GM21515 (cell line): ENCODE data around the gene SLC49A3.
"Not testable (repeated sequence)": the region's sequence is repeated elsewhere in the genome, so short reads cannot be mapped to it uniquely, and the experiment has no call there.

Experiments
- ATAC-seq: cut with Tn5 transposase; IDR thresholded peaks from one replicate; pipeline ENCODE4 v1.9.1; 2021; ENCODE audit not compliant: unreplicated experiment

The SLC49A3 gene

DNA sequence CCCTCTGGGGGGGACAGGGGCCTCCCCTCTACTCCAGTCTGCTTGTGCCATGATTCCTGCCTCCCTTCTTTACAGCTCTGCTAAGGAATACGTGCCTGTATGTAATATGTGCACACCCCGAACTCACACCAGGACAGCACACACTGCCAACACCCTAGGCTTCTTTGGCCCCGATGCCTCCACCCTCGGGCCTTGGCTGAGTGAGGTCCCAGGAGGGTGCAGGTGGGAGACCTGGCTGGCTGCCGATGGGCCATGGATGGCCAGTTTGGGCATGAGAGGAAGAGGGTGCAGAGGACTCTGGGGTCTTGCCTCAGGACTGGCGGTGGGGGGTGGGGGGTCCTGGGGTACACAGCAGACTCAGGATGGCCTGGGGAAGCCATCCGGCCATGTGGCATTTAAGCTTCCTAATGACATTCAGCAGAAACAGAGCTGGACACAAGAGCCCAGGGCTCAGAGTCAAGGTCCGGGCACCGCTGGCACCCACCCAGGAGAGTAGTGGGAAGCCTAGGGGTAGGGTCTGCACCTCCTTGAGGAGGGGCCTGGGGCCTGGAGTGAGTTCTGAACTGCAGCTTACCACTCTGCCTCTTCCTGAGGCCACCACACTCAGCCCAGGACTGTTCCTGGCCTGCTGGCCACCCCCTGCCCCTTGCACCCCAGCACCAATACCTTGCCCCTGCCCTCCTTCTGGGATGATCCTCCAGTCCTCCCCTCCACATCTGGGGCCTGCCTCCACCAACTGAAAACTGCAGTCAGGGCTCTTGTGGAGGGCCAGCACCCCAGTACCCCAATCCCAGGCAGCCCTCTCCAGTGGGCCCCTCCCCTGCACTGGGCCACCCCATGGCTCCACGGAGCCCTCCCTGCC is 14.6 kb upstream of the SLC49A3 start:
- no peak for ATAC-seq

DNA sequence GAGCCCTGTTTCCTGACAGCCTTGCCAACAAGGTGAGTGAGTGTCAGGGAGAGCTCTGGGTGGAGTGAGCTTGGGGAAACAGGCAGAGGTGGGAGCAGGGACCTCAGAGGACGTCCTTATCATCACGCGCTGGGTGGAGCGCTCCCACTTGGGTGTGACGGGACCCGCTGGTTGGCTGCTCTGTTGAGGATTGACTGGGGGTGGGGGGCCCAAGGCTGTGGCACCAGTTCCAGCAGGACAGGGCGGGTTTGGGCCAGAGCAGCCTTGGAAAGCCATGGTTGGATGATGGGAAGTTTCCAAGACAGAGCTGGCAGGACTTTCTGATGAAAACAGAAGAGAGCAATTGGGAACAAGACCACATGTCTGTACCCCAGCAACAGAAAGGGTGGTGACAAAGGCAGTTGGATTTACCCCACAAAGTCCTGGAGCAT is 13.7 kb upstream of the SLC49A3 start:
- ATAC-seq: no peak

DNA sequence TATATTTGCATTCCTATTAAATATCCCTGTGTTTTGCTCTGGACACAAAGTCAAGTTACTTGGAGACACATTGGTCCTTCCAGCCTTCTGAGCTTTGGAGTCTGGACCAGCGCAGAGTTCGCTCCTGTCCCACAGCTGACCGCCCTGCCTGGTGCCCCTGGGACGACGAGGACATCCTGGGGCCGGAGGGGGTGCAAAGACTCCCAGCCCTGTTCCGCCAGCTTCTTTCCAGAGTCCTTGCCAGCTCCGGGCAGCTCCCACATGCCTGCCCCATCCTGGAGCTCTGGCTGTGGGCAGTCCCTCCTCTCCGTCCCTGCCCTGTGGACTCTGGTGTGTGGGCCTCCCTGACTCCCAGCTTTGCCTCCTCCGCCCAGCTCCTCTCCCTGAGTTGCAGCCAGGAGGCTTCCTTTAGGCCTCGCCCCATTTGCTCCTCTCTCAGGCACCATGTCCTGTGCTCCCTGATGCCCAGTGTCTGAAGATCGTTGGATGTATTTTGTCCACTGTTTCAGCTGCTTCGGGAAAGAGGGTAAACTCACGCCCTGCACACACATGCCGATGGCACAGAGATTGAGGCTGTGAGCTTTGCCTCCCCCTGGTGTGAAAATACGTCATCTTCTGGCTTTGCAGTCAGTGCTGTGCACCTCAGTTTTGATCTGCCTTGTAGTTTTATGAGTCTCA is 11.8 kb upstream of the SLC49A3 start:
- ATAC-seq: no peak

DNA sequence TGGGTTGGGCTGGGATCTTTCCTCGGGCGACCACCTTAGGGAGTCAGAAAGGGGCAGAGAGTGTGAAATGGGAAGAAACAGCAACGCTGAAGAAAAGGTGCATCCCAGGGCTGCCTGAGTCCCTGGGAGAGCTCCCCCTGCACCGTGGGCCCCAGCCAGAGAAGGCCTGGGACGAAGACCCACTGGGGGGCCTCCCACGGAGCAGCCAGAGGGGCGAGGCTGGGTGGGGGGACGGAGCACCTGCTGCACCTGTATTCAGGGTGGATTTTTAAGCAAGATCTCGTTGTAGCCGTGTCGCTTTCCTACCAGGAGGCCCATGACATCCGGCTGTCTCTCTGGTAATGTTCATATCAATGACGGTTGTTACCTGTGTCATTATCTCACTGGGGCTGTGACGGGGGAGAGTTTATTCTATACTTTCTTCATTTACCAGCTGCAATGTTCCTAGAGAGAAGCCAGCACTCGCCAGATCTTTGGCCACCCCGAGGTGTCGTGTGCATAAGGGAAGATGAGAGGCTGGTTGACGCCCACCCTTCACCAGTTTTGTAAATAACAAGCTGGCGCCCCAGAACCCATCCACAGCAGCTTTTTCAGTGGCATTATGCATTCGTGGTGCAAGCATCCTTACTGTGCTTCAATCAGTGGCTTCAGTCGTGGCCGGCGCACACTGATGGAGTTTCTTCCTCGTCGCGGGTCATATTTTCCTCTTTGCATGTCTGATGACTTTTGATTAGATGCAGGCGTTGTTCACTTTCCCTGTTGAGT is 11.0 kb upstream of the SLC49A3 start:
- ATAC-seq: no peak

DNA sequence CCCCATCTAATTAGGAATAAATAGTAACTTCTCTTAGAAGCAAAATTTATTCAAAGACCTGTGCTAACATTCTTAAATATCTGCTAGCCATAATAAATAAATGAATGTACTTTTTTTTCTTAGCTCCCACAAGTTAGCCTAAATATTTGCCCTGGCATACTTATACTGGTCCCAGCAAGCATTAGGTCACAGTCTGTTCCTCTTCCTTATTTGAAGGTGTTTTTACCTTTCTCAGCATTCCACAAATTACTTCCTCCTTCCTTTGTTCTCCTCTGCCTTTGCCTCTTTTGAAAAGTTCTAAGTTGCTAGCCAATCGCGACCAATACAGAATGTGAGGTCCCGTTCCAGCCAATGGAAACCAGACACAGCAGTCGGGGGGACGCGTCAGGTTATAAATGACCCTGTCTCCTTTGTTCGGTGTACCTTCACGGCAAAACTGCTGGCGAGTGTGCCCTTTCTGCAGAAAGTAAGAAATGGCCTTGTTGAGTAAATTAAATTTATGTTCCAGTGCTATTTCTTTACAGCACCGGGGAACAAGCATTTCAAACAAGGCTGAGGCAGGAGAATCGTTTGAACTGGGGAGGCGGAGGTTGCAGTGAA is 5.5 kb upstream of the SLC49A3 start:
- not testable (repeated sequence) for ATAC-seq

DNA sequence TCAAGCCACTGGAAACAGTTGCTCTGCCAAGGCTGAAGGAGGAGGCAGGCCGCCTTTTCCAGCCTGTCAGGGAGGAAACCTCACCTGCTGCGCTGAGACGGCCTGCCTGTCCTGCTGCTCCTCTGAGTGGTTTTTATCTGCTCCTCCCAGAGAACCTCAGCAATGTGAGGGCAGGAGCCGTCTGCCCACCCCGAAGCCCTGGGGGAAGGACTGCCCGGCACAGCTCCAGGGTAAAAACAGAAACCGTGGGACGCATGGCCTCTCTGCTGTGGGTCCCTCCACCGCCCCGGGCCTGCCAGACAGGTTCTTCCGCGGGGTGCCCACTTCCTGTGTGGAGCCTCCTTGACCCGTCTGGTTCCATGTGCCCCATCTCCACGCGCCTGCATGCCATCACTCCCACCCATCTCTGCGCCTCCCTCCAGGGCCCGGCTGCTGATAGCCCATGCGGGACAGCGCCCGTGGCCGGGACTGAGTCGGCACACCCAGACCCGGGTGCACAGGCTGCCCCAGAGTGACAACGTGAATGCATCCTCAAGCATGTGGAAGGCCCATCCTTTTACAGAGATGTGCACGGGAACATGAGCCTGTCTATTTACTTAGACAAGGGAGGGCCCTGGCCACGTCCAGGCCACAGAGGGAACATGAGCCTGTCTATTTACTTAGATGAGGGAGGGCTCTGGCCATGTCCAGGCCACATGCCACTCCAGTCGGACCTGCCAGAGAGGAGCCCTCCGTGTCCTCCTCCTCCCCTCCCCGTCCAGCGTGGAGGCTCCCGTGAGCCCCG is 4.0 kb upstream of the SLC49A3 start:
- no peak for ATAC-seq

DNA sequence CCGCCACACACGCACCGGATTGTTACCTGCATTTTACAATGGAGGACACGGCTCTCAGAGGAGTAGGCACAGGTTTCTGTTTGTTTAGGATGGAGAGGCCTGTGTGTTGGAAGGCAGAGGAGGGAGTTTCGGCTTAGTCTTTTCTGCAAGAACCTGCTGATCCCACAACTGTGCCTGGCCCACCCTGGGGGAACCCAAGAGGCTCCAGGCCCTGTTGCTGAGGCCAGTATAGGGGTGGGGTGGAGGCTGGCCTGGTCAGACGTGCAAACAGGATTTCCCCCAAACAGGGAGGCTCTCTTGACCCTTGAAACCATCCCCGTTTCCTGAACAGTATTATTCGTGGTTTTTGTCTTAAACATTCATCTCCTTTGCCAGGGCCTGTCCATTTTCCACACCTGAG is 772 bp upstream of the SLC49A3 start:
- ATAC-seq: no peak

DNA sequence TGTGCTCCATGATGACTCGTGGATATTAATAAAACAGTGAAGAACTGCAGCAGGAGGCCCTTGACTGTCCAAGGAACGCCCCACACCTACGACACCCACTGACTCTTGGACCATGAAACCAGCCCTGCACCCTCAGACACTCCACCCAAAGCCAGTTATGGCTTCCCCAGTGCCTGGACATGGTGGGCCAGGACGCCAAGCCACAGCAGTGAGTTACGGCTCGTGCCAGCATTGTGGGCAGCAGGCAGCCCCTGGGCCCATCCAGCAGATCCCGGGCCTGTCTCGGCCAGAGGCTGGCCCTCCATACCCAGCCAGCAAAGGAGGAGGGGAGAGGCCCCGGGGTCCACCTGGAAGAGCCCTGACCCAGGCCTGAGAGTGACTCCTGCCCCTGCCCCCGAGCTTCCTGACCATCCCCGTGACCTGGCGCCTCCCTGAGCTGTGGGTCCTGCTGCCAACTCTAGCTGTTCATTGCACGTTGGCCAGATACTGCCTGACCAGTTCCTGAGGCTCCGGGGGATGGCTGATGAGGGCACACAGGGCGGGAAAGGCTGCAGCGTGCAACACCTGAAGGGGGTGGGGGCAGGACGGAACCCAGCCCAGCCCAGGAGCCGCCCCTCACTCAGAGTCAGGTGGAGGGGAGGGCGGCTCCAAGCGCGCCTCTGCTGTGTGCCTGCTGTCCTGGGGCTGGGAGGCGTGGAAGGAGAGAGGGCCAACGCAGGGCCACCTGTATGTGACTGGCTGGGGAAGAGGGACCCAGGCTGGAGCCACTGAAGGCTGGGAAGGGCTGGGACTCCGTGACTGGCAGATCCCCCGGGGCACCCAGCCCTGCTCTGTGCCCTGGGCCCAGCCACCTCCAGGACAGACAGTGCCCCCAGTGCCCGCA is 739 bp downstream of the SLC49A3 start:
- no peak for ATAC-seq

DNA sequence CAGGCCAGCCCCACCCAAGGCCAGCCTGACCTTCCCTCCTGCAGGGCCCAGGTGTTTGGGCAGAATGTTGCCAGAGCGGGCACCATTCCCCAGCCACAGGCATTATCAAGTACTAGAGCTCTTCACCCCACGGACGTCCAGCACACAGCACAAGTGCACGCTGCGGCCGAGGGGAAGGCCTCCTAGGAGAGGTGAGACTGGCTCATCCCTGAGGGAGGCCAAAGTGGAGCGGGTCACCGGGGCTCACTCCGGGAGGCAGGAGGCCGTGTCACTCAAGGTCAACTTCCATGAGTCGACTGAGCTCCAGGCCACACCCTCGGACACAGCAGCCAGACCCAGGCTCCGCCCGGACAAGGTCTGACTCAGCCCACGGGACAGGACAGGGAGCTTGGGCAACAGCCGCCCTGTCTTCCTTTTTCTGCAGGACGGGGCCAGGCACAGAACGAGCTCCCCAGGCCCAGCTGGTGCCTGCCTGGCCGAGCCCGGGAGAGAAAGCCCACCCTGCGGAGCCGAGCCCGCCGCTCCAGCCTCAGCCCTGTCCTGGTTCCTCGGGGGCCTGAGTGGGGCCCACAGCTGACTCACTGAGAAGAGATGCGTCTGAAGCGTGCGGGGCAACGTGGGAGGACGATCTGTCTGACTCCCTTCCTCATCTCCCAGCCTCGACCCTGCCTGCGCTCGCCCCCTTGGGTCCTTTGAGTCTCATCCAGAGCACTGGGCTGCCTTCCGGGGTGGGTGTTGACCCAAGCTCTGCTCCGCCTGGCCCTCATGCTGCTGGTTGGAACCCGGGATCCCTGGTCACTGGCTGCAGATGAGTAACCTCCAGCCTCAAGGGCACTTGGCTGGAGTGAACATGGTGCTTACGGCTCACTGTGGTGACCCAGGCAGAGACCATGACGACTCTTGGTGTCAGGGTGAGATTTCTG is 1.6 kb downstream of the SLC49A3 start:
- ATAC-seq: no peak

DNA sequence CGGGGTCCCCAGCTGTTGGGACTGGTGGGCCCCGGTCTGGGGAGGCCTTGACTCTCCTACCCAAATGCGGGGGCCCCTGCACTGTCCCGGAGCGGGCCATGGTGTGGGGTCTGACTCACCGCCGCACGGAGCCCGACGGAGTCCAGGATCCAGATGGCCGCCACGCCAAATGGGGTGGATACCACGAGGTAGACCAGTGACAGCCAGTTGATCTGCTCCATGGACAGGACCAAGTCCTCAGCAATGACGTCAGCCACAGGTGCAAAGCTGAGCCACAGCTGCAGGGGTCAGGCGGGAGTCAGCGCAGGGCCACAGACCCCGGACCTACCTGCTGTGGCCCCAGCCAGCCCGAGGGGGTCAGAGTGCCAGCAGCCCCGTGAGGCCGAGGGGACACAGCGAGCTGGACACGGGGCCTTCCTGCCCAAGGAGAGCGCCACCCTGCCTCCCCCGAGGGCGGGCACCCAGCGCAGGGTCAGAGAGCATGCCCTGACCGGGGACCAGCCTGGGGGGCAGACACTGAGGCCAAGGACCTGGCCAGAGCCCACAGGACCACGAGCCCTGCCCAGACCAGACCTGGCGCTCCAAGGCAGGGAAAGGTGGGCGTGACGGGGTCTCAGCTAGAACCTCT is 2.4 kb downstream of the SLC49A3 start:
- no peak for ATAC-seq

DNA sequence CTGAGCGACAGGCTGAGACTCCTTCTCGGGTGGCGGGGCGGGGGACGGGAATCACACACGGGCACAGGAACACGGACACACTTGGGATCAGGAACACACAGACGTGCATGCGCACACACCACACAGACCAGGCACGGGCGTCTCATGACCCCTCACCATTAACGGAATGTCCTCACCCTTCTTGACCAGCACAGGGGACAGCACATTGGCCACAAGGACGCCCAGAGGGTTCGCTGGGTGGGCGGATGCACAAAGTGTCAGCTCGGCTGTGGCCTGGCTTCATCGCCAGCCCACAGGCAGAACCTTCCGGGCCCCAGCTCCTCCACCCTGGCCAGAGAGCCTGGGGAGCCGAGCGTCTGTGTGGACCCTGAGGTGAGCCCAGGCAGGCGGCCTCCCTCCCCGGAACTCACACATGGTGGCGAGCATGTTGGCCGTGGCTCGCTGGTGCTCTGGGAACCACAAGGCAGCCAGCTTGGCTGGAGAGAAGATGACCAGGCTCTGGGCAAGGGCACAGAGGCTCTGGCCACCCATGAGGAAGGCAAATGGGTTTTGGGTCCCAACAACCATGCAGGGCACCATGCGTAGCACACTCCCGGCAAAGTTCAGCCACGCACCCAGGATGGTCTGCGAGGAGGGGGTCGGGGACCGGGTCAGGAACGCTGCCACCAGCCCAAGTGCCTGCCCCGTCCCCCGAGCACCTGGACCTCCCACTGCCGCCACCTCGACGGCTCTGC is 3.1 kb downstream of the SLC49A3 start:
- no peak for ATAC-seq

DNA sequence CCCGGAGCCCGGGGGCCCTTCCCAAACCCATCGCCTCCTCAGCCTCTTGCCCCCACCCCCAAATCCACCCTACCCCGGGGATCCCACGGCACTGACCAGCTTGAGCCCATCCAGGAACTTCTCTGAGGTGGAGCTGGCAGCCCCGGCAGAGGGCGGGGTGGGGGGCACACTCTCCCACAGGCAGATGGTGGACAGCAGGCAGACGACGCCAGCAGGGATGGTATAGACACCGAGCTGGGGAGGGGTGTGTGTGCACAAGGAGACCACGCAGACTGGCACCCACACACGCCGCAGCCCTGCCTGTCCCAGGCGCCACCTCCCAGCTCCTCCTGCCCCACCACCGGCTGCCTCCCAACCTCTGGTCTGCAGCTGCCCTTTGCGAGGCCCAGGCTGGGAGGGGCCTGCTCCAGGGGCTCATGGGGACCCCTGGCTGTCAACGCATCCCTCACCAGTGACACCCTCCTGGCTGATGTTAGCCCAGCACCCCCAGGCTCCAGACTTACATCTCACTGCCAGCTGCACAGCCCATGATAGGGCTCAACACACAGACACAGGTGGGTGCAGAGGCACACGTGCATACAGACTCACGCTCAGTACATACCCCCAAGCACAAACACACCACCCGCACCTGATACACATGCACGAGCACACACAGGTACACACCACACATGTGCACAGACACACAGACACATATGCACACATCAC is 4.2 kb downstream of the SLC49A3 start:
- no peak for ATAC-seq

DNA sequence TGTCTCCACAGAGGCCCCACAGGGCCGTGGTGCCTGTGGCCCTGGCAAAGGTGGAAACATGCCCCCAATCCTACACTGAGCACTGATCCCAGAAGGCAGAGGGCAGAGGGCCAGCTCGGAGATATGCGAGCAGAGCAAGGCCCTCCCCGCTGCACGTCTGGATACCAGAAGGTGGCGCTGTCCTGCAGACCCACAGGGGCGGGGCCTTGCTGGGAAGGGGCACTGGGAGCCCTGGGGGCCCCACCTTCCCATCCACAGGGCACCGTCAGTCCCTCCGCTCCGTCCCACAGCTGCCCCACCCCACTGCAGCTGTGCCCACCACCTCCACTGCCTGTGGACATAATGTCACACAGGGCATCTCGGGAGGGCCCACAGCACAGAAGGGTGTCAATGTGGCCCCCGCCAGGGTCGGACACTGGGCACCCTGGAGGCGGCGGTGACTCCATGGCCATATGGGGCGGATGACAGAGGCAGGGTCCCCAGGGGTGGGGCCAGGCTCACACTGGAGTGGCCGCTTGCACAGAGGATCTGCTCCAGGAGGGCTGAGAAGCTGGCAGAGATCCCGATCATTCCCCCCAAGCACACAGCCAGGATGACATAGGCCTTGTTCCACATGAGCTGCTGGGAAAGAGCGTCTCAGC is 4.8 kb downstream of the SLC49A3 start:
- ATAC-seq: no peak

DNA sequence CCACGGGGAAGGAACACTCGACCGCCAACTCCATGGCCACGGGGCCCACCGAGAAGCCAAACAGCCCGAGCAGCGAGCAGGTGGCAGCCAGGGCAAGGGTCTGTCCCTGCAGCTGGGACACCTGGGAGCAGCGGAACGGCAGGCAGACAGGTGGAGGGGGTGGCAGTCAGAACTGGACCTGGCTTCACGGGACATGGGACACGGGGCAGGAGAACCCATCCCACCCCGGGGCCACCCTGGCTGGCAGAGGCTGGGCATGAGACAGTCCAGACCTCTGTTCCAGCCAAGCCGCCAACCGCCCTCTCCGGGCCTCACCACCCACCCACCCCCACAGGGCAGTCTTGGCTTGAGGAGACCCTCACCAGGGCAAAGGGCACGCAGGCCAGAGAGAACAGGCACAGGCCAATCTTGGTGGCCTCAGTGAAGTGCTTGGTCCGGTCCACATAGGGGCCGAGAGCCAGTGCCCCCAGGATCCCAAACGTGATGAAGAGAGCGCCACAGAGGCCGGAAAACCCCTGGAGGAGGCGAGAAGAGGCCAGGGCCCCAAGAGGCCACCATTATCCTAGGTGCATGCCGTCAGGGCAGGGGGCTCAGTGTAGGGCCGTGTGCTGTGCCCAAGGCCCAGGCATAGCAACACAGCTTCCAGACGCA is 5.6 kb downstream of the SLC49A3 start:
- no peak for ATAC-seq

DNA sequence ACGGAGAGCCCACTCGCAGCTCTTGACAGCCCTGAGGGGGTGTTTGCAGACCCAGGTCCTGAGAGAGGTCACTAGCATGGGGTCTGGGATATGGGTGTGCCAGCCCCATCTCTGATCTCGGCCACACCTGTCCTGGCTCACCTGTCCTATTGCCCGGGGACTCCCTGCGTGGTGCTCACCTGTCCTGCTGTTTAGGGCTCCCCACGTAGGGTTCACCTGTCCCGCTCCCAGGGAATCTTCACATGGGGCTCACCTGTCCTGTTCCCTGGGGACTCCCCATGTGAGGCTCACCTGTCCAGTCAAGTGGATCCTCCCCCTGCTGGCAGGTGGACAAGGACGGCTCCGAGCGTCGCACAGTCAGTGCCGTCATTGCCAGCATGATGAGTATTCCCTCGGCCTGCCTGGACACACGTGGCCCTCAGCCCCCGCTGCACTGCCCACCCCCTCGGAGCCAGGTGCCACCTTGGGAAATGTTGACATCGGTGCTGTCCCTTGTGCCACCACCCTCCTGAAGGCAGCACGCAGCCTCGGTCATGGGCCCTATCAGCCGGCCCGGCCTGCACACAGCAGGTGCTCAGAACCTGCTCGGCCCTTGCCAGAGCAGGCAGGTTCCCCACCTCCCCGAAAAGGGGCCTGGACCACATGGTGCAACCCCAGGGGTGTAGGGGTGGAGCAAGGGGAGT is 6.3 kb downstream of the SLC49A3 start:
- ATAC-seq: no peak
